Right cardiac atrium (tissue), 5 donors: ENCODE results near the gene NRP2. TPM values are rescaled to one million over a fixed set of nuclear protein-coding genes. Genes with fewer than 3 reads are reported as not detected.

Experiments
- ATAC-seq, 2 donors: fragments of 200-7000 bp; cut with Tn5 transposase; one replicate each; pipeline versions ENCODE4 v1.8.0 to v1.9.1; 2020; ENCODE audit warnings: moderate library complexity in 2 of 2, mild to moderate bottlenecking in 1 of 2
- DNase-seq, 3 donors: peaks; one replicate each; pipeline ENCODE4 v3.0.0-alpha.2; 2020
- H3K27ac ChIP-seq: one replicate; pipeline ENCODE4 v1.5.1; 2013; ENCODE audit warnings: mild to moderate bottlenecking, low read length, control low read depth, moderate library complexity
- H3K27me3 ChIP-seq: one replicate; pipeline ENCODE4 v1.6.1; 2013; ENCODE audit not compliant: control insufficient read depth, insufficient read depth
- H3K4me1 ChIP-seq: one replicate; pipeline ENCODE4 v1.6.1; 2013; ENCODE audit warnings: low read length; ENCODE audit not compliant: control insufficient read depth, insufficient read depth
- H3K4me3 ChIP-seq: one replicate; pipeline ENCODE4 v1.5.1; 2013; ENCODE audit warnings: low read length, control low read depth
- H3K9me3 ChIP-seq: one replicate; pipeline ENCODE4 v1.6.1; 2013; ENCODE audit warnings: low read length; ENCODE audit not compliant: control insufficient read depth
- WGBS: extraction: QIAGEN DNeasy Blood & Tissue Kit; methylation state at CpG from one replicate; pipeline ENCODE4 v1.1.7; 2013; 5-methylcytosine and 5-hydroxymethylcytosine counted together
- intact Hi-C, 4 donors: fragments of 100-400 bp; cut with DNase I; formaldehyde crosslinking; loops; one replicate each; pipeline versions ENCODE4 v1.11.0 to v1.14.0; 2022 to 2023
- polyA plus RNA-seq: library from polyadenylated mRNA; stranded (reverse); fragments of 200-250 nt; gene quantifications from one replicate; pipeline ENCODE4 v1.2.3, GENCODE V29; 2013
- total RNA-seq, 4 donors: library from RNA; stranded (reverse); fragmentation: NEBNext Ultra II Directional; extraction: Animal tissue kit (Norgen Biotek cat#: 25700); gene quantifications; one replicate each; pipeline ENCODE4 v1.2.1, GENCODE V29; 2021
- donor health status: healthy with polysubstance abuse.
- donor health status: DM: no; HTN: yes; CAD: no.
- donor health status: DM: no; HTN: no; CAD: no.
- donor health status: DM: no; HTN: yes; CAD: no; lungs with severe emphysema.
- donor health status: DM: yes; HTN: yes; CAD: no.

NRP2 gene
- total and polyA plus RNA-seq, 5 donors = 5.7 to 11.1 (median 9.5) TPM

GRCh38 chr2:205713086-205713485, 30.8 kb downstream of the NRP2 start:
- WGBS = 5% methylated on average over 1 of the region's 1 CpG
- ATAC-seq = no peak
- Histone ChIP-seq H3K4me3 (no peak overlapping the region), H3K9me3 (no peaks in the 10 kb centered on the region), H3K4me1 (peaks cover 4% of the 10 kb centered on the region), H3K27me3 (no peaks in the 10 kb centered on the region), H3K27ac (no peak overlapping the region)
- intact Hi-C loops = no loop called here
- DNase-seq = no peak

- ATAC-seq = peak in 1 of 2 donors; percentile 42
- DNase-seq = no peak
- H3K9me3 ChIP-seq = no peaks in the 10 kb centered on the region
- H3K27me3 ChIP-seq = no peaks in the 10 kb centered on the region
- intact Hi-C loops = no loop called here
- H3K27ac ChIP-seq = peak overlapping the region; percentile 53
- H3K4me1 ChIP-seq = peaks cover 4% of the 10 kb centered on the region
- H3K4me3 ChIP-seq = no peak overlapping the region
- 52% methylated on average over 5 of the region's 5 CpGs for WGBS
Observed at GRCh38 chr2:205714058-205714776, 31.9 kb downstream of the NRP2 start.

- 63% methylated on average over 13 of the region's 13 CpGs for WGBS
- Histone ChIP-seq H3K9me3 (no peaks in the 10 kb centered on the region), H3K27me3 (no peaks in the 10 kb centered on the region), H3K27ac (peak overlapping the region; percentile 53), H3K4me1 (peaks cover 4% of the 10 kb centered on the region), H3K4me3 (no peak overlapping the region)
- no peak for DNase-seq
- ATAC-seq = peak in 1 of 2 donors; percentile 39
- intact Hi-C loops = no loop called here
Observed at GRCh38 chr2:205714789-205715720, 32.8 kb downstream of the NRP2 start.

- Histone ChIP-seq H3K9me3 (no peaks in the 10 kb centered on the region), H3K4me3 (no peak overlapping the region), H3K27me3 (no peaks in the 10 kb centered on the region), H3K27ac (no peak overlapping the region), H3K4me1 (peaks cover 5% of the 10 kb centered on the region)
- 82% methylated on average over 20 of the region's 20 CpGs for WGBS
- intact Hi-C loops = no loop called here
- DNase-seq (peak in 1 of 3 donors; percentile 69), ATAC-seq (no peak)
Observed at GRCh38 chr2:205715831-205716525, 33.7 kb downstream of the NRP2 start.

- Histone ChIP-seq H3K9me3 (no peaks in the 10 kb centered on the region), H3K27ac (no peak overlapping the region), H3K4me3 (no peak overlapping the region), H3K4me1 (peaks cover 5% of the 10 kb centered on the region), H3K27me3 (no peaks in the 10 kb centered on the region)
- DNase-seq (no peak), ATAC-seq (no peak)
- intact Hi-C loops = no loop called here
- 62% methylated on average over 10 of the region's 10 CpGs for WGBS
Observed at GRCh38 chr2:205717175-205717846, 35.0 kb downstream of the NRP2 start.

- intact Hi-C loops = no loop called here
- no peak overlapping the region for H3K27ac ChIP-seq
- DNase-seq (no peak), ATAC-seq (peak in 1 of 2 donors; percentile 53)
- H3K4me3 ChIP-seq = no peak overlapping the region
- peaks cover 5% of the 10 kb centered on the region for H3K4me1 ChIP-seq
- no peaks in the 10 kb centered on the region for H3K27me3 ChIP-seq
- WGBS = 74% methylated on average over 3 of the region's 3 CpGs
- no peaks in the 10 kb centered on the region for H3K9me3 ChIP-seq
Observed at GRCh38 chr2:205717999-205718398, 35.7 kb downstream of the NRP2 start.

GRCh38 chr2:205719847-205720246, 37.5 kb downstream of the NRP2 start:
- no peaks in the 10 kb centered on the region for H3K9me3 ChIP-seq
- ATAC-seq = no peak
- no peak overlapping the region for H3K4me3 ChIP-seq
- H3K4me1 ChIP-seq = peaks cover 5% of the 10 kb centered on the region
- 80% methylated on average over 4 of the region's 4 CpGs for WGBS
- H3K27me3 ChIP-seq = no peaks in the 10 kb centered on the region
- H3K27ac ChIP-seq = no peak overlapping the region
- intact Hi-C loops = no loop called here
- DNase-seq = no peak

GRCh38 chr2:205720451-205720902, 38.2 kb downstream of the NRP2 start:
- H3K9me3 ChIP-seq = no peaks in the 10 kb centered on the region
- H3K27me3 ChIP-seq = no peaks in the 10 kb centered on the region
- intact Hi-C loops = no loop called here
- H3K4me1 ChIP-seq = peaks cover 1% of the 10 kb centered on the region
- H3K4me3 ChIP-seq = no peak overlapping the region
- WGBS = 64% methylated on average over 7 of the region's 7 CpGs
- no peak overlapping the region for H3K27ac ChIP-seq
- ATAC-seq (no peak), DNase-seq (peak in 1 of 3 donors; percentile 56)

- Histone ChIP-seq H3K27ac (no peak overlapping the region), H3K27me3 (no peaks in the 10 kb centered on the region), H3K4me1 (peaks cover 1% of the 10 kb centered on the region), H3K9me3 (no peaks in the 10 kb centered on the region), H3K4me3 (no peak overlapping the region)
- WGBS = 85% methylated on average over 8 of the region's 8 CpGs
- DNase-seq (no peak), ATAC-seq (no peak)
- intact Hi-C loops = no loop called here
Observed at GRCh38 chr2:205721057-205721449, 38.8 kb downstream of the NRP2 start.

- WGBS = 72% methylated on average over 4 of the region's 4 CpGs
- intact Hi-C loops = no loop called here
- ATAC-seq = no peak
Observed at GRCh38 chr2:205722283-205722918, 40.1 kb downstream of the NRP2 start.

More at GRCh38 chr2:205722283-205722918, 40.1 kb downstream of the NRP2 start:
- no peak overlapping the region for H3K27ac ChIP-seq
- DNase-seq = no peak
- H3K9me3 ChIP-seq = no peaks in the 10 kb centered on the region
- H3K4me3 ChIP-seq = no peak overlapping the region
- peaks cover 1% of the 10 kb centered on the region for H3K4me1 ChIP-seq
- no peaks in the 10 kb centered on the region for H3K27me3 ChIP-seq
